SK-N-MC (cell line): ENCODE results near the gene RNF213.

ENCODE experiments used
- EZH2 ChIP-seq: fragments of 200-600 bp; sonication (generic); IDR thresholded peaks from one replicate; pipeline ENCODE4 v1.6.1; 2017; ENCODE audit warnings: antibody characterized with exemption
- FOXP2 ChIP-seq: optimal IDR thresholded peaks from 2 replicates; pipeline ENCODE3; 2011; ENCODE audit warnings: mild to moderate bottlenecking, moderate library complexity; ENCODE audit not compliant: insufficient read depth; ENCODE audit errors: extremely low read length, control extremely low read depth
- POLR2AphosphoS5 ChIP-seq: IDR thresholded peaks from 2 replicates; pipeline ENCODE4 v1.6.1; 2012; ENCODE audit warnings: mild to moderate bottlenecking, low read depth, low read length, borderline replicate concordance

DNA sequence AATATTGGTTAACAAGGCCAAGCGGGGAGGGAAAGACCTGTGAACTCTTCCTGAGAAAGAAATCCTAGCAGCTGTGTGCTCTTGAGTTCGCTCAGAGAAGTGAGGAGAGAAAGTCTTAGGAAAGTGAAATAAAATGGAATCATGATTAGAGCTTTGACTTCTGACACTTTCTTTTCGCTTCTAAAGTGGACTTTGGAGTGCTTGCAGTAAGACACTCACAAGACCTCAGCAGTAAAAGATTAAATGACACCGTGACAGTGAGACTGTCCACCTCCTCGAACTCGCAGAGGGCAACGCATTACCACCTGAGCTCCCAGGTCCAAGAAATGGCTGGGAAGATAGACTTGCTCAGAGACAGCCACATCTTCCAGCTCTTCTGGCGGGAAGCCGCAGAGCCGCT, 71.2 kb downstream of the RNF213 start:
- TF ChIP-seq POLR2AphosphoS5 (no peak), FOXP2 (no peak), EZH2 (no peak)
